Measurements from ENCODE around the gene BIRC3. TPM values are rescaled to one million over a fixed set of nuclear protein-coding genes. Genes with fewer than 3 reads are reported as not detected.

Gene BIRC3
- total RNA-seq, 1 experiment from 2014 or later = 65.4 TPM

- H3K4me1 ChIP-seq (ENCODE audit: control insufficient read depth, insufficient read depth, low read length) = peaks cover 11% of the 10 kb centered on the region
- no peak for TF ChIP-seq CTCF (IDR thresholded peaks at IDR 0.05)
- TF ChIP-seq REST (IDR thresholded peaks at IDR 0.05; ENCODE audit: insufficient read depth in 1 of 2, low read depth in 2 of 2, low read length in 1 of 2) = no peak
- no peak for TF ChIP-seq SIN3A (IDR thresholded peaks at IDR 0.05; ENCODE audit: borderline replicate concordance, insufficient read depth, low read depth, low read length)
- TF ChIP-seq POLR2AphosphoS5 (IDR thresholded peaks at IDR 0.05; ENCODE audit: low read depth, low read length) = no peak
- no peak for TF ChIP-seq TCF7L2 (IDR thresholded peaks at IDR 0.05; ENCODE audit: low read depth, low read length)
- DNase-seq (ENCODE audit: low read depth, low spot score) (no peak), ATAC-seq (no peak)
- H3K4me3 ChIP-seq (ENCODE audit: low read depth in 2 of 2, low read length in 2 of 2) = no peak overlapping the region
- in situ Hi-C loops (cut with HindIII; ENCODE audit: low pct_unique_long_range_greater_than_20kb, low sequenced_read_pairs) = no loop called here
- no peaks in the 10 kb centered on the region for H3K36me3 ChIP-seq (ENCODE audit: control insufficient read depth, insufficient read depth, low read length)
- intact Hi-C loops (cut with micrococcal nuclease; ENCODE audit: unreplicated experiment) = no loop called here
- ChIA-PET CTCF (interaction anchor here (0.6 kb wide), 1 partner anchor 113 kb away, joined by 11 read pairs; no protein-coding TSS in a partner anchor), POLR2A (no interaction called here)
- no peak overlapping the region for H3K27ac ChIP-seq (ENCODE audit: low read length)
- no TSS peak for BruUV-seq (replicated peaks)
- H3K27me3 ChIP-seq (ENCODE audit: control insufficient read depth, insufficient read depth, low read length) = no peaks in the 10 kb centered on the region
- H3K9me3 ChIP-seq (ENCODE audit: control insufficient read depth, insufficient read depth, low read depth, low read length) = no peaks in the 10 kb centered on the region
Observed at GRCh38 chr11:102276783-102277182, 40.5 kb upstream of the BIRC3 start.

- in situ Hi-C loops (cut with HindIII; ENCODE audit: low pct_unique_long_range_greater_than_20kb, low sequenced_read_pairs) = loop anchor here (5.0 kb wide), 1 partner anchor 43 kb away; no protein-coding TSS in a partner anchor
- Histone ChIP-seq H3K4me1 (ENCODE audit: control insufficient read depth, insufficient read depth, low read length) (peaks cover 11% of the 10 kb centered on the region), H3K27ac (ENCODE audit: low read length) (peak overlapping the region; percentile 52), H3K9me3 (ENCODE audit: control insufficient read depth, insufficient read depth, low read depth, low read length) (no peaks in the 10 kb centered on the region), H3K27me3 (ENCODE audit: control insufficient read depth, insufficient read depth, low read length) (no peaks in the 10 kb centered on the region), H3K4me3 (ENCODE audit: low read depth in 2 of 2, low read length in 2 of 2) (peak overlapping the region; percentile 14 to 41), H3K36me3 (ENCODE audit: control insufficient read depth, insufficient read depth, low read length) (no peaks in the 10 kb centered on the region)
- ChIA-PET POLR2A (no interaction called here), CTCF (interaction anchor here (0.9 to 2.0 kb wide), 3 partner anchors 11 to 26 kb away, joined by 3 to 7 read pairs (median 4); no protein-coding TSS in a partner anchor)
- peak; percentile 54 for TF ChIP-seq CTCF (IDR thresholded peaks at IDR 0.05)
- TF ChIP-seq TCF7L2 (IDR thresholded peaks at IDR 0.05; ENCODE audit: low read depth, low read length) = peak; percentile 60; the same call in 1 of the 2 replicates
- TF ChIP-seq REST (IDR thresholded peaks at IDR 0.05; ENCODE audit: insufficient read depth in 1 of 2, low read depth in 2 of 2, low read length in 1 of 2) = no peak
- BruUV-seq (replicated peaks) = no TSS peak
- intact Hi-C loops (cut with micrococcal nuclease; ENCODE audit: unreplicated experiment) = no loop called here
- DNase-seq (ENCODE audit: low read depth, low spot score) (no peak), ATAC-seq (peak; percentile 75)
Observed at GRCh38 chr11:102279641-102280170, 37.6 kb upstream of the BIRC3 start.
